HCT116 (cell line): ENCODE measurements around the gene GAK. TPM values are rescaled to one million over a fixed set of nuclear protein-coding genes. Genes with fewer than 3 reads are reported as not detected.

Source experiments
- ATAC-seq: fragments of 200-7000 bp; cut with Tn5 transposase; 2 replicates; pipeline ENCODE4 v1.9.1; 2020; ENCODE audit warnings: mild to moderate bottlenecking, moderate library complexity
- BruUV-seq: library from RNA; stranded (reverse); fragments of 400-500 nt; replicated peaks from 2 replicates; lab custom pipeline; 2021; lab: Mats Ljungman, UMichigan
- CTCF ChIA-PET: fragments of 300-600 bp; sonication (Branson Sonifier 250); formaldehyde crosslinking; loops from one replicate; lab custom pipeline; 2021; ENCODE audit warnings: antibody characterized with exemption; lab: Charles Lee
- POLR2A ChIA-PET: fragments of 300-600, 350-600 bp; sonication (Branson Sonifier 250); formaldehyde crosslinking; loops from one replicate; lab custom pipeline; 2021; ENCODE audit warnings: antibody characterized with exemption; lab: Charles Lee
- RAD21 ChIA-PET, 2 experiments: fragments of 300-600 bp; sonication (Branson Sonifier 250); formaldehyde crosslinking; loops; one replicate each; lab custom pipeline; 2023; ENCODE audit warnings: low total read pairs in 2 of 2; ENCODE audit not compliant: uncharacterized antibody in 2 of 2, unreplicated experiment in 2 of 2, low non-redundant PET in 1 of 2; lab: Charles Lee
- DNase-seq: peaks from one replicate; pipeline ENCODE4 v3.0.0-alpha.2; 2010; ENCODE audit warnings: low read depth, low spot score
- H2AFZ ChIP-seq: fragments of 200-600 bp; shearing (Covaris generic), sonication (generic); 2 replicates; pipeline ENCODE4 v1.6.1; 2017; ENCODE audit warnings: low read depth, mixed run types, mixed read lengths, antibody characterized with exemption, low read length; ENCODE audit not compliant: poor library complexity, severe bottlenecking
- H3K27ac ChIP-seq: 2 replicates; pipeline ENCODE4 v1.5.1; 2012; ENCODE audit warnings: low read depth, low read length
- H3K27me3 ChIP-seq: fragments of 200-600 bp; sonication (generic); 2 replicates; pipeline ENCODE4 v1.6.1; 2016; ENCODE audit warnings: mixed run types, low read length, mixed read lengths; ENCODE audit not compliant: insufficient read depth
- H3K36me3 ChIP-seq, 2 experiments: fragments of 200-500 bp in 1 of 2; fragments of 200-600 bp in 1 of 2; sonication (Bioruptor generic) in 1 of 2; sonication (generic) in 1 of 2; 2 replicates each; pipeline versions ENCODE4 v1.5.1 to v1.6.1; 2014 to 2016; ENCODE audit warnings: low read length in 2 of 2, inconsistent platforms in 1 of 2, mixed read lengths in 1 of 2, mixed run types in 1 of 2; ENCODE audit not compliant: insufficient read depth in 2 of 2, control insufficient read depth in 1 of 2
- H3K4me1 ChIP-seq, 2 experiments: fragments of 200-600 bp in 1 of 2; sonication (generic) in 1 of 2; 2 replicates each; pipeline versions ENCODE4 v1.5.1 to v1.6.1; 2012 to 2017; ENCODE audit warnings: low read length in 2 of 2, inconsistent platforms in 1 of 2, mild to moderate bottlenecking in 1 of 2, mixed read lengths in 1 of 2, mixed run types in 1 of 2, moderate library complexity in 1 of 2; ENCODE audit not compliant: insufficient read depth in 2 of 2, control insufficient read depth in 1 of 2
- H3K4me2 ChIP-seq: fragments of 200-600 bp; sonication (generic); 2 replicates; pipeline ENCODE4 v1.6.1; 2017; ENCODE audit warnings: mixed run types, low read length, mixed read lengths
- H3K4me3 ChIP-seq, 2 experiments: fragments of 200-600 bp in 1 of 2; sonication (generic) in 1 of 2; replicated peaks in 1 of 2; 2 replicates each; pipeline ENCODE4 v1.5.1; 2011 to 2016; ENCODE audit warnings: low read length in 2 of 2, control low read depth in 1 of 2, low read depth in 1 of 2, mild to moderate bottlenecking in 1 of 2, mixed read lengths in 1 of 2, mixed run types in 1 of 2
- H3K79me2 ChIP-seq: fragments of 200-600 bp; sonication (generic); 2 replicates; pipeline ENCODE4 v1.6.1; 2017; ENCODE audit warnings: mild to moderate bottlenecking, mixed run types, low read length, moderate library complexity, mixed read lengths; ENCODE audit not compliant: insufficient read depth
- H3K9ac ChIP-seq: fragments of 200-600 bp; sonication (generic); 2 replicates; pipeline ENCODE4 v1.6.1; 2016; ENCODE audit warnings: low read length, mixed read lengths
- H3K9me2 ChIP-seq: fragments of 200-600 bp; sonication (generic), shearing (Covaris generic); 2 replicates; pipeline ENCODE4 v1.6.1; 2017; ENCODE audit warnings: mixed run types, mild to moderate bottlenecking, moderate library complexity; ENCODE audit not compliant: insufficient read depth
- H3K9me3 ChIP-seq, 2 experiments: fragments of 200-500 bp in 1 of 2; fragments of 200-600 bp in 1 of 2; sonication (Bioruptor generic) in 1 of 2; sonication (generic) in 1 of 2; 2 replicates each; pipeline ENCODE4 v1.6.1; 2014 to 2017; ENCODE audit warnings: low read length in 2 of 2, mixed read lengths in 2 of 2, inconsistent platforms in 1 of 2, low read depth in 1 of 2, mild to moderate bottlenecking in 1 of 2, mixed run types in 1 of 2, moderate library complexity in 1 of 2; ENCODE audit not compliant: control insufficient read depth in 1 of 2, insufficient read depth in 1 of 2
- H4K20me1 ChIP-seq: fragments of 200-600 bp; sonication (generic), shearing (Covaris generic); 2 replicates; pipeline ENCODE4 v1.6.1; 2017; ENCODE audit warnings: mixed run types, mild to moderate bottlenecking, moderate library complexity; ENCODE audit not compliant: insufficient read depth
- RAD21 ChIP-seq: IDR thresholded peaks from 2 replicates; pipeline ENCODE4 v1.6.1; 2012; ENCODE audit warnings: low read depth, mild to moderate bottlenecking
- SIN3A ChIP-seq: IDR thresholded peaks from 2 replicates; pipeline ENCODE4 v1.6.1; 2012; ENCODE audit warnings: low read depth
- SRF ChIP-seq: IDR thresholded peaks from 2 replicates; pipeline ENCODE4 v1.6.1; 2012; ENCODE audit warnings: low read depth
- ZBTB33 ChIP-seq: IDR thresholded peaks from 2 replicates; pipeline ENCODE4 v1.6.1; 2011; ENCODE audit warnings: mild to moderate bottlenecking, low read length, moderate library complexity; ENCODE audit not compliant: insufficient replicate concordance; ENCODE audit errors: extremely low read depth
- ZNF274 ChIP-seq: fragments of 200-500 bp; sonication (Bioruptor generic); IDR thresholded peaks from 2 replicates; pipeline ENCODE4 v1.6.1; 2014; ENCODE audit warnings: mild to moderate bottlenecking, low read depth, low read length, inconsistent platforms
- intact Hi-C: fragments of 100-400 bp; cut with micrococcal nuclease; formaldehyde crosslinking; loops from 2 replicates; pipeline ENCODE4 v1.10.0; 2022
- total RNA-seq: library from RNA; stranded (reverse); gene quantifications from one replicate; pipeline ENCODE4 v1.2.1, GENCODE V29; 2021; ENCODE audit not compliant: unreplicated experiment
- TF ChIP-seq, protein P1 (sequence below), 3 experiments: fragments of 200-600 bp in 1 of 3; sonication (generic) in 1 of 3; IDR thresholded peaks in 2 of 3; conservative IDR thresholded peaks in 1 of 3; 2 replicates each; pipeline ENCODE4 v1.5.1; 2012 to 2017; ENCODE audit warnings: low read depth in 2 of 3, low read length in 2 of 3, antibody characterized with exemption in 1 of 3, borderline replicate concordance in 1 of 3, control low read depth in 1 of 3, mild to moderate bottlenecking in 1 of 3, mixed read lengths in 1 of 3, mixed run types in 1 of 3, moderate library complexity in 1 of 3; ENCODE audit not compliant: insufficient read depth in 1 of 3
- TF ChIP-seq, protein P2 (sequence below): IDR thresholded peaks from 2 replicates; pipeline ENCODE4 v1.6.1; 2012

GAK gene
- total RNA-seq, 1 experiment from 2014 or later: 123 TPM

GRCh38 chr4:926538-926937, 5.6 kb downstream of the GAK start:
- no peak overlapping the region for H3K4me3 ChIP-seq
- peaks cover 91% of the 10 kb centered on the region for H3K79me2 ChIP-seq
- no peaks in the 10 kb centered on the region for H3K36me3 ChIP-seq
- TF ChIP-seq RAD21 (peak; percentile 35; the same call in 1 of the 2 replicates), ZNF274 (no peak), SIN3A (no peak)
- TF ChIP-seq, protein P1, sequence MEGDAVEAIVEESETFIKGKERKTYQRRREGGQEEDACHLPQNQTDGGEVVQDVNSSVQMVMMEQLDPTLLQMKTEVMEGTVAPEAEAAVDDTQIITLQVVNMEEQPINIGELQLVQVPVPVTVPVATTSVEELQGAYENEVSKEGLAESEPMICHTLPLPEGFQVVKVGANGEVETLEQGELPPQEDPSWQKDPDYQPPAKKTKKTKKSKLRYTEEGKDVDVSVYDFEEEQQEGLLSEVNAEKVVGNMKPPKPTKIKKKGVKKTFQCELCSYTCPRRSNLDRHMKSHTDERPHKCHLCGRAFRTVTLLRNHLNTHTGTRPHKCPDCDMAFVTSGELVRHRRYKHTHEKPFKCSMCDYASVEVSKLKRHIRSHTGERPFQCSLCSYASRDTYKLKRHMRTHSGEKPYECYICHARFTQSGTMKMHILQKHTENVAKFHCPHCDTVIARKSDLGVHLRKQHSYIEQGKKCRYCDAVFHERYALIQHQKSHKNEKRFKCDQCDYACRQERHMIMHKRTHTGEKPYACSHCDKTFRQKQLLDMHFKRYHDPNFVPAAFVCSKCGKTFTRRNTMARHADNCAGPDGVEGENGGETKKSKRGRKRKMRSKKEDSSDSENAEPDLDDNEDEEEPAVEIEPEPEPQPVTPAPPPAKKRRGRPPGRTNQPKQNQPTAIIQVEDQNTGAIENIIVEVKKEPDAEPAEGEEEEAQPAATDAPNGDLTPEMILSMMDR (IDR thresholded peaks at IDR 0.05 in 2 of 3, conservative IDR thresholded peaks at IDR 0.05 in 1 of 3; ENCODE audit: borderline replicate concordance in 1 of 3, insufficient read depth in 1 of 3, low read depth in 2 of 3, low read length in 2 of 3): peak; percentile 18 to 53 (median 49); a peak in 4 of 6 replicates
- TF ChIP-seq, protein P2, sequence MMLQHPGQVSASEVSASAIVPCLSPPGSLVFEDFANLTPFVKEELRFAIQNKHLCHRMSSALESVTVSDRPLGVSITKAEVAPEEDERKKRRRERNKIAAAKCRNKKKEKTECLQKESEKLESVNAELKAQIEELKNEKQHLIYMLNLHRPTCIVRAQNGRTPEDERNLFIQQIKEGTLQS: no peak
- H3K9ac ChIP-seq: no peak overlapping the region
- no peaks in the 10 kb centered on the region for H3K9me2 ChIP-seq
- no peak overlapping the region for H3K27ac ChIP-seq
- RAD21 ChIA-PET: no interaction called here
- ATAC-seq: 0 out of 2 replicates have a peak, but pooled peaks have one; percentile 38
- peaks cover 6 to 10% of the 10 kb centered on the region in 2 experiments; a peak in 3 of 4 replicates for H3K4me1 ChIP-seq
- CTCF ChIA-PET: no interaction called here
- no TSS peak for BruUV-seq
- no peak overlapping the region for H2AFZ ChIP-seq
- H3K4me2 ChIP-seq: no peak overlapping the region
- no peaks in the 10 kb centered on the region for H4K20me1 ChIP-seq
- H3K9me3 ChIP-seq: no peaks in the 10 kb centered on the region
- POLR2A ChIA-PET: no interaction called here
- DNase-seq: no peak
- H3K27me3 ChIP-seq: no peaks in the 10 kb centered on the region
- intact Hi-C loops: no loop called here

GRCh38 chr4:925771-926500, 6.2 kb downstream of the GAK start:
- no peak for ATAC-seq
- Histone ChIP-seq H3K27ac (no peak overlapping the region), H3K4me3 (no peak overlapping the region), H3K9me2 (no peaks in the 10 kb centered on the region), H4K20me1 (no peaks in the 10 kb centered on the region), H3K79me2 (peaks cover 91% of the 10 kb centered on the region), H3K4me2 (no peak overlapping the region), H3K9ac (no peak overlapping the region), H3K36me3 (no peaks in the 10 kb centered on the region), H2AFZ (no peak overlapping the region), H3K4me1 (peaks cover 4 to 6% of the 10 kb centered on the region in 2 experiments; a peak in 3 of 4 replicates), H3K27me3 (no peaks in the 10 kb centered on the region), H3K9me3 (no peaks in the 10 kb centered on the region)
- no peak for DNase-seq
- TF ChIP-seq ZBTB33: no peak
- TF ChIP-seq, protein P2: no peak
- no peak for TF ChIP-seq SRF
- no peak for TF ChIP-seq SIN3A
- ChIA-PET CTCF (no interaction called here), POLR2A (no interaction called here), RAD21 (no interaction called here)
- no TSS peak for BruUV-seq
- intact Hi-C loops: no loop called here
